ENCODE data around the gene INSIG1. TPM values are rescaled to one million over a fixed set of nuclear protein-coding genes. Genes with fewer than 3 reads are reported as not detected.

Gene INSIG1
- polyA plus RNA-seq, 1 experiment = 29.4 TPM

- ChIA-PET POLR2A (no interaction called here), CTCF (interaction anchor here (4.4 kb wide), 1 partner anchor 10 kb away, joined by 24 read pairs; no protein-coding TSS in a partner anchor)
- Histone ChIP-seq H3K27me3 (ENCODE audit: control insufficient read depth, insufficient read depth, low read length) (peaks cover 15% of the 10 kb centered on the region), H3K4me3 (ENCODE audit: low read depth, low read length) (no peak overlapping the region), H3K27ac (ENCODE audit: low read depth, low read length) (no peak overlapping the region), H3K9me3 (ENCODE audit: control insufficient read depth, insufficient read depth, low read length) (no peaks in the 10 kb centered on the region; the same call in 1 of the 2 replicates)
- TF ChIP-seq CTCF (IDR thresholded peaks at IDR 0.05; ENCODE audit: low read depth, low read length) = no peak
- no peak for DNase-seq (ENCODE audit: low read depth, low spot score)
Measured at GRCh38 chr7:155355176-155355575, 57.5 kb downstream of the INSIG1 start.

- Histone ChIP-seq H3K9me3 (ENCODE audit: control insufficient read depth, insufficient read depth, low read length) (no peaks in the 10 kb centered on the region; the same call in 1 of the 2 replicates), H3K27me3 (ENCODE audit: control insufficient read depth, insufficient read depth, low read length) (peaks cover 17% of the 10 kb centered on the region), H3K27ac (ENCODE audit: low read depth, low read length) (no peak overlapping the region), H3K4me3 (ENCODE audit: low read depth, low read length) (no peak overlapping the region)
- DNase-seq (ENCODE audit: low read depth, low spot score) = no peak
- POLR2A ChIA-PET = no interaction called here
- no peak for TF ChIP-seq CTCF (IDR thresholded peaks at IDR 0.05; ENCODE audit: low read depth, low read length)
- CTCF ChIA-PET = interaction anchor here (0.6 to 4.4 kb wide), 3 partner anchors 11 to 25 kb away, joined by 3 to 24 read pairs (median 3); no protein-coding TSS in a partner anchor
Measured at GRCh38 chr7:155355745-155356144, 58.1 kb downstream of the INSIG1 start.

GRCh38 chr7:155356323-155357105, 58.8 kb downstream of the INSIG1 start:
- Histone ChIP-seq H3K9me3 (ENCODE audit: control insufficient read depth, insufficient read depth, low read length) (no peaks in the 10 kb centered on the region; the same call in 1 of the 2 replicates), H3K4me3 (ENCODE audit: low read depth, low read length) (no peak overlapping the region), H3K27me3 (ENCODE audit: control insufficient read depth, insufficient read depth, low read length) (peaks cover 21% of the 10 kb centered on the region), H3K27ac (ENCODE audit: low read depth, low read length) (no peak overlapping the region)
- ChIA-PET POLR2A (no interaction called here), CTCF (interaction anchor here (0.8 to 4.4 kb wide), 6 partner anchors 12 to 429 kb away, joined by 3 to 24 read pairs (median 4); no protein-coding TSS in a partner anchor)
- no peak for DNase-seq (ENCODE audit: low read depth, low spot score)
- TF ChIP-seq CTCF (IDR thresholded peaks at IDR 0.05; ENCODE audit: low read depth, low read length) = peak; percentile 35

- POLR2A ChIA-PET = no interaction called here
- CTCF ChIA-PET = interaction anchor here (1.2 to 4.4 kb wide), 4 partner anchors 13 to 430 kb away, joined by 3 to 24 read pairs (median 13); no protein-coding TSS in a partner anchor
- DNase-seq (ENCODE audit: low read depth, low spot score) = no peak
- Histone ChIP-seq H3K27me3 (ENCODE audit: control insufficient read depth, insufficient read depth, low read length) (peaks cover 25% of the 10 kb centered on the region), H3K4me3 (ENCODE audit: low read depth, low read length) (no peak overlapping the region), H3K27ac (ENCODE audit: low read depth, low read length) (no peak overlapping the region), H3K9me3 (ENCODE audit: control insufficient read depth, insufficient read depth, low read length) (no peaks in the 10 kb centered on the region; the same call in 1 of the 2 replicates)
- no peak for TF ChIP-seq CTCF (IDR thresholded peaks at IDR 0.05; ENCODE audit: low read depth, low read length)
Measured at GRCh38 chr7:155357573-155358041, 59.9 kb downstream of the INSIG1 start.
